Measurements from ENCODE around the gene PRORP. TPM values are rescaled to one million over a fixed set of nuclear protein-coding genes. Genes with fewer than 3 reads are reported as not detected.

The PRORP gene
- 42.5 TPM for total RNA-seq

DNA sequence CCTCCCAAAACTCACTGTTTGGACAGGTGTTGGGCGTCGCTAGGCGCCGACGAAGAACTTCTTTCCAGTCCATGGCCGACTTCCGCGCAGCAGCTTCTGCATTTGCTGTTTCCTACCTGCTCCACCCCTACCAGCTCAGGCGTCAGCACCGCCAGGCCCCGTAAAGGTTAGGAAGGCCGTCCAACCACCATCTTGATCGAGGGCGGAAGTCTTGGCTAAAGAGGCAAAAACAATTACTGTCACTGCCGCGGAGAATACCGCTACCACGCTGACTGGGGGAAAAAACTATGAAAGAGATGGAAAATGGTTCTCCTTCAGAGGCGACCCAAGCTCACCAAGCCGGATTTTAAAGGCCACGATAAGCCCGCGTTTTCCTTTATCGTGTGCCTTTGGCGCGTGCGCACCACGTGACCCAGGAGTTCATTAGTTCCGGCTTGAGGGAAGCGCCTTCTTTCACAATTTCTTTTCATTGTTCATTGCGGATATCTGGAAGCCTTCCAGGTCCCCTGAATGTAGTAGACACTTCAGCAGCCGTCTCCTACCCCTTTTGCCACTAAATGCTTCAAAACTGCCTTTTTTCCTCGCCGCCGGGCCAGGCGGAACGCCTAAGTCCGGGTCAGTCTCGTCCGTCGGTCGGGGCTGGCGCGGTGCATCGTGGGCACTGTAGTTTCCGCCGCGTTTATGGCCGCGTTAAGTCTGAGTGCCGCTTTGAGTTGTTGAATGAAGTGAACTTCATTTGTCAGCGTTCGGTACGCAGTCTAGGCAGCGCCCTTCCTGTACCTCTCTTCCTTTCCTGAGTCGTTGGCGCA, at the start of gene PRORP, which contains the start of gene PPP2R3C:
Gene PRORP, plus strand, starts transcription at position 666 of the 809 bp plus-strand sequence. CDS start 694 bp downstream, outside the sequence.
Gene PPP2R3C, minus strand, starts transcription at position 104 of the 809 bp plus-strand sequence. Its CDS starts 31 bp downstream, at position 73.
- peaks cover 0 to 4% of the 10 kb centered on the region in 2 donors for H3K36me3 ChIP-seq
- intact Hi-C loops (cut with DNase I) = loop anchor here (1.0 to 5.0 kb wide), 6 partner anchors 76 to 410 kb away; partner anchors contain the start of genes CFL2, FAM177A1, PSMA6 and SRP54
- H3K4me3 ChIP-seq = peak within 1 kb of the TSS; percentile 83 to 92
- H3K4me1 ChIP-seq = peaks cover 3 to 18% of the 10 kb centered on the region in 2 donors
- peak; percentile 74 to 94 for DNase-seq (ENCODE audit: low spot score in 2 of 2)
- TF ChIP-seq, protein P1, sequence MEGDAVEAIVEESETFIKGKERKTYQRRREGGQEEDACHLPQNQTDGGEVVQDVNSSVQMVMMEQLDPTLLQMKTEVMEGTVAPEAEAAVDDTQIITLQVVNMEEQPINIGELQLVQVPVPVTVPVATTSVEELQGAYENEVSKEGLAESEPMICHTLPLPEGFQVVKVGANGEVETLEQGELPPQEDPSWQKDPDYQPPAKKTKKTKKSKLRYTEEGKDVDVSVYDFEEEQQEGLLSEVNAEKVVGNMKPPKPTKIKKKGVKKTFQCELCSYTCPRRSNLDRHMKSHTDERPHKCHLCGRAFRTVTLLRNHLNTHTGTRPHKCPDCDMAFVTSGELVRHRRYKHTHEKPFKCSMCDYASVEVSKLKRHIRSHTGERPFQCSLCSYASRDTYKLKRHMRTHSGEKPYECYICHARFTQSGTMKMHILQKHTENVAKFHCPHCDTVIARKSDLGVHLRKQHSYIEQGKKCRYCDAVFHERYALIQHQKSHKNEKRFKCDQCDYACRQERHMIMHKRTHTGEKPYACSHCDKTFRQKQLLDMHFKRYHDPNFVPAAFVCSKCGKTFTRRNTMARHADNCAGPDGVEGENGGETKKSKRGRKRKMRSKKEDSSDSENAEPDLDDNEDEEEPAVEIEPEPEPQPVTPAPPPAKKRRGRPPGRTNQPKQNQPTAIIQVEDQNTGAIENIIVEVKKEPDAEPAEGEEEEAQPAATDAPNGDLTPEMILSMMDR (IDR thresholded peaks at IDR 0.05) = no peak
- H3K27ac ChIP-seq = peak within 1 kb of the TSS; percentile 91 to 98
- no peaks in the 10 kb centered on the region for H3K27me3 ChIP-seq
- H3K9me3 ChIP-seq = no peaks in the 10 kb centered on the region

DNA sequence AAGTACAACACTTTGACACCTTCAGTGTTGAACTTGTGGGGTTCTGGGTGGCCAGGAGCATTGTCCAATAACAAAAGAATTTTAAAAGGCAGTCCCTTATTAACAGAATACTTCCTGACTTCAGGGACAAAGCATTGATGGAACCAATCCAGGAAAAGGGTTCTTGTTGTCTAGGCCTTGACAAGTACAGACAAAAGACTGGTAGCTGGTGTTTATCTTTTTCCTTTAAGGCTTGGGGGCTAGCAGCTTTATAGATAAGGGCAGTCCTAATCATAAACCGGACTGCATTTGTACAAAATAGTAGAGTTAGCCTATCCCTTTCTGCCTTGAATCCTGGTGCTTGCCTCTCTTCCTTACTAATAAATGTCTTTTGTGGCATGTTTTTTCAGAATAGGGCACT, 48.9 kb upstream of the PRORP start:
- Histone ChIP-seq H3K27me3 (no peaks in the 10 kb centered on the region), H3K4me3 (no peak overlapping the region), H3K27ac (no peak overlapping the region), H3K9me3 (no peaks in the 10 kb centered on the region), H3K36me3 (peaks cover 54 to 61% of the 10 kb centered on the region in 2 donors), H3K4me1 (no peaks in the 10 kb centered on the region)
- DNase-seq (ENCODE audit: low spot score in 2 of 2) = no peak
- intact Hi-C loops (cut with DNase I) = no loop called here
- TF ChIP-seq, protein P1 (IDR thresholded peaks at IDR 0.05) = no peak

DNA sequence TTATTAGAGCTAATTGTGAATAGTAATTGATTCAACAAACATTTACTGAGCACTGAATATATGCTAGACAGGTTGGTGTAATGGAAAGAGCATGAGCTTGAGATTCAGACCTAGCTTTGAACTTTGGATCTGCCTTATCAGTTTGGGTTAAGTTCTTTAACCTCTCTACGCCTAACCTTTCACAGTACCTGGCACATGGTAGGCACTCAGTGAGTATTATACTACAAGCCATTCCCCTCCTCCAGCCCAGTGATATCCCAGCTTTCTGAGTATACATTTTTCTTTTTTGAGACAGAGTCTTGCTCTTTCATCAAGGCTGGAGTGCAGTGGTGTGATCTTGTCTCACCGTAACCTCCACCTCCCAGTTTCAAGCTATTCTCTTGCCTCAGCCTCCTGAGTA, 44.3 kb upstream of the PRORP start:
- Histone ChIP-seq H3K4me1 (no peaks in the 10 kb centered on the region), H3K4me3 (no peak overlapping the region), H3K27ac (no peak overlapping the region), H3K36me3 (peaks cover 59 to 62% of the 10 kb centered on the region in 2 donors), H3K9me3 (no peaks in the 10 kb centered on the region), H3K27me3 (no peaks in the 10 kb centered on the region)
- no peak for DNase-seq (ENCODE audit: low spot score in 2 of 2)
- TF ChIP-seq, protein P1 (IDR thresholded peaks at IDR 0.05) = no peak
- intact Hi-C loops (cut with DNase I) = no loop called here

DNA sequence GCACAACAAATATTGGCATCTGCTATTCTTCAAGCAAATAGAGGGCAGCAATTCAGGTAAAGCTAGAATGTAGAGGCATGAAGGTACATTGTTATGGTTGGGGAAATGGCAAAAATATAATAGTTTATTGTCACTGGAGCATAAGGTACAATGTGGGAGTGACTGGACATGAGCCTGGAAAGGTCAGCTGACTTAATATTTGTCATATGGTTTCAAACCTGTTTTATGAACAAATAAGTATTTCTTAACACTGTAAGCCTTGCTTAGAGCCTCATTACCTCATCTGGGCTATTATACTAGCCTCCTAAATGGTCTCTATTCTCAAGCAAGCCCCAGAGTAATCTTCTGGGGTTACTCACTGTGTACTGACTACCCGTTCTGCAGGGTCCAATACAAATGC, 42.6 kb upstream of the PRORP start:
- Histone ChIP-seq H3K36me3 (peaks cover 57 to 68% of the 10 kb centered on the region in 2 donors), H3K9me3 (no peaks in the 10 kb centered on the region), H3K4me1 (no peaks in the 10 kb centered on the region), H3K27me3 (no peaks in the 10 kb centered on the region), H3K27ac (no peak overlapping the region), H3K4me3 (no peak overlapping the region)
- intact Hi-C loops (cut with DNase I) = no loop called here
- DNase-seq (ENCODE audit: low spot score in 2 of 2) = no peak
- TF ChIP-seq, protein P1 (IDR thresholded peaks at IDR 0.05) = no peak

DNA sequence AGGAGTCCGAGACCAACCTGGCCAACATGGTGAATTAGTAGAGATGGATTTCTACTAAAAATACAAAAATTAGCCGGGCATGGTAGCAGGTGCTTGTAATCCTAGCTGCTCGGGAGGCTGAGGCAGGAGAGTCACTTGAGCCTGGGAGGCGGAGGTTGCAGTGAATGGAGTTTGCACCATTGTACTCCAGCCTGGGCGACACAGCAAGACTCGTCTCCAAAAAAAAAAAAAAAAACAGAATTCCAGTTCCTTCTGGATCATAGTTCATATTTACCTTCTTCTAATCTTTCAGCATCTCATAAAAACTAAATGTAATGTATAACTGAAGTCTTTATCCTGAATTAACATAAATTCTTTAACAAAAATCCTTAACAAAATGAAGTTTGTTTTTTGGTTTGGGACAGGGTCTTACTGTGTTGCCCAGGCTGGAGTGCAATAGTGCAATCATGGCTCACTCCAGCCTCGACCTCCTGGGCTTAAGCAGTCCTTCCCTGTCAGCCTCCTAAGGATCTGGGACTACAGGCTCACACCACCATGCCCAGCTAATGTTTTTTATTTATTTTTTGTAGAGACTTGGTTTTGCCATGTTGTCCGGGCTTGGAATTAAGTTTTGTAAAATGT, 38.7 kb upstream of the PRORP start:
- no peak overlapping the region for H3K27ac ChIP-seq
- DNase-seq (ENCODE audit: low spot score in 2 of 2) = no peak
- H3K9me3 ChIP-seq = no peaks in the 10 kb centered on the region
- H3K4me3 ChIP-seq = no peak overlapping the region
- no peaks in the 10 kb centered on the region for H3K27me3 ChIP-seq
- H3K36me3 ChIP-seq = peaks cover 61 to 77% of the 10 kb centered on the region in 2 donors
- TF ChIP-seq, protein P1 (IDR thresholded peaks at IDR 0.05) = no peak
- intact Hi-C loops (cut with DNase I) = no loop called here
- H3K4me1 ChIP-seq = no peaks in the 10 kb centered on the region

Measured in ascending aorta (tissue), 2 donors.